Ureter (tissue), 1 donor: ENCODE measurements around the gene SLC2A9. TPM values are rescaled to one million over a fixed set of nuclear protein-coding genes. Genes with fewer than 3 reads are reported as not detected.

Source experiments
- DNase-seq: peaks from one replicate; pipeline ENCODE4 v3.0.0-alpha.2; 2020; ENCODE audit warnings: low spot score
- total RNA-seq: library from RNA; stranded (reverse); gene quantifications from one replicate; pipeline ENCODE4 v1.2.4, GENCODE V29; 2023
- donor health status: DM: yes; HTN: yes; CAD: no.

SLC2A9 gene
- 67.5 TPM for total RNA-seq

DNA sequence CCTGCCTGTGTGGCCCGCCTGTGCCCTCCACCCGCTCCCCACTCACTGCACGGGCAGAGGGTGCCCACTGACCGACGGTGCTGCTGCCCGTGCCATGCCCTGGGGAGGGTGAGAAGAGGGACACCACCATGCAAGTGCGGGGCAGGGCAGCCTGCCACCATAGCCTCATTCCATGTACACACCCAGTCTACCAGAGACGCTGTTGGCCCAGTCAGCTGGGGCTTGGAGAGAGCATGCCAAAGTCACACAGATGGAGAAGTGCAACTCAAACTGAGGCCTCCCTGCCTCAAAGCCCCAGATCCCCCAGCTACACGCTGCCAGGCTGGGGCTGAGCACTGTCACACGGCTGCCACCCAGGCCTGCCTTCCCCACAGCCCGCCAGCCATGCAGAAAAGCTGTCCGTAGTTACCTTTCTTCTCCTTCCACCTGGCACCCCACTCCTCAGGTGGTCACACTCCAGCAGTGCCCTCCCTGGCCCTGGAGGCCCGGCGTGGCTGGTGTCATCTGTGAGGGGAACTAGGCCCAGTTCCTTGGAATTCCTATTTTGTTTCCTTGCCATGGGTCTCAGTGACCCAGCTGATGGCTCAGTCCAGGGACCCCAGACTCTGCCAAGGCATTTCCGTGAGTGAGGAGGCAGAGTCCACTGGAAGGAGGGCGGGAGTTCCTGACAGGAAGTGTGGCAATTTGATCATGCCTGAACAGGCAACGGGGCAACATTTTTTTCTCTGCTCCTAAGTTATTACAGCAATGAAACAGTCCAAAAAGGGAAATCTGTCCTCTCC is at the start of gene SLC2A9:
SLC2A9 (minus strand) TSS at position 627 of the 782 bp plus-strand sequence; CDS start at position 559, 68 bp downstream.
- peak; percentile 70 for DNase-seq

DNA sequence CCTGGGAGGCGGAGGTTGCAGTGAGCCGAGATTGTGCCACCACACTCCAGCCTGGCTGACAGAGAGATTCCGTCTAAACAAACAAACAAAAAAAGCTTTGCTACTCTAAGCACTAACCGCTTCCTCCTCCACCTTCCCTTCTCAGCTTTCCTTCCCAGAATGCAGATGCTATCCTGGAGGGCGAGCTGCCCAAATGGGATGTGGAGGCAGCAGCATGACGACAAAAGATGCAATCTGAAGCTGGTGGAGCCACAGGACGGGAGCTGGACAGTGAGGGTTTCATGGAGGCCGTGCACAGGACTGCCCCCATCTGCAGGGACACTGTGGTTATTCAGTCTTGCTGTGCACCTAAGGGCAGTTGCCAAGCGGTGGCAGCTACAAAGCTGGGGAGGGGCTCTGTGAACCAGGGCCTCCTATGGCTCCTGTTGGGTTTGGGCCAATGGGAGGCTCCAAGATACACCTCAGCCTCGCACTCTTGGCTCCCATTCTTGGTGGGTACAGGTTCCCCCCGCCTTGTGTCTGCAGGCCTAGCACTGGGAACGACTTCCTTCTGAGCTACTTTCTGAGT is 47.9 kb upstream of the SLC2A9 start:
- no peak for DNase-seq

DNA sequence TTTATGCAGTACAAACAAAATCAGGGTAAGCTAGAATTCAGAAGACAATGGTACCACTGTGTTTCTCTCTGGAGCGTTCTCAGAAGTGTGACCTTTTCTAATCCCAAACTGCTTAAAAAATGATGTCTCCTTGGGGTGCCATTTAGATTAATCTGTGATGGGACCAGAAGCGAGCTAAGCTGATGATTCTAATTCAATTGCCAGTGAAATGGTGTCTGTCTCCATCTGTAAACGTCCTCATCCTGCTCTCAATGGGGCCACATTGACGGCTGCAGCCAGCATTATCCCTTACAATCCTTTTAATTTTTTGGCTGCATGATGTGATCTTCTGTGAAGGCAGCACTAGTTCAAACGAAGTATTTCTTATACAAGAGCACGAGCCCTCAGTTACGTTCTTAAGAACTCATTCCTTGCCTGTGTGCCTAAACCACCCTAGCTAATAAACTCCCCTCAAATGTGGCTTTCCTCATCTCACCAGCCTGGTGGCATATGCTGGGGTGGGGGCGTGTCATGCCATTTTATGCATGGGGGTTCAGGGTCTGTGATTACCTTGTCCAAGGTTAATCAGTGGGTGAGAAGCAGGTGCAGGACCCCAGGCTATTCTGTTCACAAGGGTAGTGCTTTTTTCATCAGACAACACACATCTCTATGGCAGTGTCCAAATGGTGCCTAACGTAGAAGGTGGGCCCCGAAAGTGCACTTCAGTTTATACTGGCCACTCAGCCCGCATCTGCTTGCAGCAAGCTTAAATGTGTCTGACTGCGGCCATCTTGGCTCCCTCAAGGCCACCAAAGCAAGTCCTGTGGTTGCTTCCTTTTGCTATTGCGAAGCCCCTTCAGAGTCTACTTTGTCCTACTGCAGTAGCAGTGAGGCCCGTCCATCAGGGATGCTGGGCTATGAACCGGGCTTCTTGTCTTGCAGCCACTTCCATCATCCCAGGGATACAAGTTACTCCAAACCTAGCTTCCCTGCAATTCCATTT is 45.7 kb upstream of the SLC2A9 start:
- peak; percentile 6 for DNase-seq

DNA sequence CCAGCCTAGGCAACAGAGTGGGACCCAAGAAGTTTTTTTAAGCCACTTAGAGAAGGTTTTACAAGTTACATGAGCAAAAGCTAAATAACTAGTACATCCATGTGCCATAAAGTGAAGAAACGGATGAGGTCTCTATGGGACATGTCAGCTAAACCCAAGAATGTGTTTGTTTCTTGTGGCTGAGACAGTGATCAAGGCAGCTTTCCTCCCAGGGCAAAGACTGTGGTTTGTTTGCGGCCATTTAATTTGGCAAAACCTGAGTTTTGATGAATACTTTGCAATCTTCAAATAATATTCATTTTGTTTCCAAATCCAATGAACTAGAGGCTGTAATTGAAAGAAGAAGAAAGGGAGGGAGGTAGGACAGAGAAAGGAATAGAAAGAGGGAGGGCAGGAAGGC is 44.9 kb upstream of the SLC2A9 start:
- DNase-seq, result peak; percentile 24

DNA sequence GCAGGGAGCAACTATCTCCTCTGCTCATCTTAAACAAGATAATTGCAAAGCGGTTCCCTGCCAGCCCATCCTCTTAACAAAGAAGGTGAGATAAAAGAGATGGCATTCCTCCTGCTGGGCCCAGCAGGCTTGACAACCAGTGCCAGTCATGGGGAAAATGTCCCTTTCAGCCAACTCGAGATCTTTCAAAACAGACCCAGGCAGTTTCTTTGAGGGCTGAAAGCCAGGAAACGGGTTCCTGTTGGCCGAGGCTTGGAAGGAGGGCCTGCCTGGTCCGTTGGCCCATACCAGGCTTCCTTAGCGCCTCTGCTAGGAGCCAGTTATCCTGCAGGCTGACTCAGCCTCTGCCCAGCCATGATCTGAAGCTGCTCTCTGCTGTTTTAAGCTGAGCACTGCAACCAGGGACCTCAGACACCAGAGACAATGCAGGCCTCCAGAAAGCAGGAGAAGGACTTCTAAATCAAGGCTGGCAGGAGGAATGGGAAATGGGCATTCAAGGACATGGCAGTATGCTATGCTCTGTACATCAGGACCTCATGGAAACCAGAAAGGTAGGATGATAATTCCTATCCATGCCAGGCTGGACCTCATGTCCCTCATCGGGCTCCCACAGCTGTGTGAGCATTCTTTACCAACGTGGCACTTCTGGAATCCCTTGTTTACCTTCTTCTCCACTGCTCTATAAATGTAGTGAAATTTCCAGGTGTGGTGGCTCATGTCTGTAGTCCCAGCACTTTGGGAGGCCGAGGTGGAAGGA is 42.4 kb upstream of the SLC2A9 start:
- DNase-seq, result peak; percentile 73

DNA sequence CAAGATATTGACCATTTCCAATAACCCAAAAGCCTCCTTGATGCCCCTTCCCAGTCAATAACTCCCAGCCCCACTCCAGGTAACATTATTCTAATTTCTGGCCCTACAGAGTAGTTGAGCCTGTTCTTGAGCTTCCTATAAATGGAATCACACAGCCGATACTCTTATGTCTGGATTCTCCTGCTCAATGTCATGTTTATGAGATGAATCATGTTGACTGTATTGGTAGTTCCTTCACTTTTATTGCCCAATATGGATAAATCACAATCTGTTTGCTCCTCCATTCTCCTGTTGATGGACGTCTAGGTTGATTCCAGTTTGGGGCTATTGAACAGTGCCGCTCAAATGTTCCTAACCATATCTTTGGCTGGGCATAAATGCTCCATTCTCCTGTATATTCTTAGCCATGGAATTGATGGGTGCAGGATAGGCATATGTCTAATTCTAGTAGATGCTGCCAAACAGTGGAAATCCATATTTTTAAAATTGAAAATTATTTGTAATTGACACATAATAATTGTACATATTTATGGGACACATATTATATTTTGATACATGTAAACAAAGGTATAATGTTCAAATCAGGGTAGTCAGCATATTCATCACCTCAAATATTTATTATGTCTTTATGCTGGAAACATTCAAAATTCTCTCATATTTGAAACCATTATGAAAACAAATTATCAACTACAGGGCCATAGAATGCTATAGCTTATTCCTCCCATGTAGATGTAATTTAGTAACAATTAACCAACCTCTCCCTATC is 40.5 kb upstream of the SLC2A9 start:
- no peak for DNase-seq

DNA sequence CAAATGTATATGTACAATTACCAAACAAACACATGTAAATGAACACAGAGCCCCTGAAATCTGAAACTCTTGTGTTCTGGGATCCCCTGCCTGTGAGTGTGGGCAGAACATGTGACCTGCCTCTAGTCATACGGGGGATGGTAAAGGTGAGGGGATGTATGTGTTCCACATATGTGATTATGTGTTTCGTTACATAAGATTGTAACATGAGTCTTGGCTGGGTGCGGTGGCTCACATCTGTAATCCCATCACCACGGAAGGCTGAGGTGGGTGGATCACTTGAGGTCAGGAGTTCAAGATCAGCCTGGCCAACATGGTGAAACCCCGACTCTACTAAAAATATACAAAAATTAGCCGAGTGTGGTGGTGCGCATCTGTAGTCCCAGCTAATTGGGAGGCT is 37.1 kb upstream of the SLC2A9 start:
- DNase-seq, result no peak

DNA sequence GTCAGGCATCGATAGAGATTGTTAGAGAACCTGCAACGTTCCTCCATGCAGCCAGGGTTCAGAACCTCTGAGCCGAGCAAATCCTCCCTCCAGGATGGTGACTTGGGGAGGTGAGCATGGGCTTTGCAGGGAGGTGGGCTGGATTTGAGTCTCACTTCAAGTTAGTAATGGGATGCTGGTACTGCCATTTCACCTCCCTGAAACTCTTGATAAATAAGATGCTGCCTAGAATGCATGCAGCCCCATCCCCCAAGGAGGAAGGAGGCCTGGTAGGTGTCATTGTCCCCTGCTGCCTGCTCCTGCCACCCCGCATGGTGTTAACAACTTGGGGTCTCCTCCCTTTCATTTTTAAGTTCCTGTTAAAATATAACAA is 35.7 kb upstream of the SLC2A9 start:
- DNase-seq, result no peak

DNA sequence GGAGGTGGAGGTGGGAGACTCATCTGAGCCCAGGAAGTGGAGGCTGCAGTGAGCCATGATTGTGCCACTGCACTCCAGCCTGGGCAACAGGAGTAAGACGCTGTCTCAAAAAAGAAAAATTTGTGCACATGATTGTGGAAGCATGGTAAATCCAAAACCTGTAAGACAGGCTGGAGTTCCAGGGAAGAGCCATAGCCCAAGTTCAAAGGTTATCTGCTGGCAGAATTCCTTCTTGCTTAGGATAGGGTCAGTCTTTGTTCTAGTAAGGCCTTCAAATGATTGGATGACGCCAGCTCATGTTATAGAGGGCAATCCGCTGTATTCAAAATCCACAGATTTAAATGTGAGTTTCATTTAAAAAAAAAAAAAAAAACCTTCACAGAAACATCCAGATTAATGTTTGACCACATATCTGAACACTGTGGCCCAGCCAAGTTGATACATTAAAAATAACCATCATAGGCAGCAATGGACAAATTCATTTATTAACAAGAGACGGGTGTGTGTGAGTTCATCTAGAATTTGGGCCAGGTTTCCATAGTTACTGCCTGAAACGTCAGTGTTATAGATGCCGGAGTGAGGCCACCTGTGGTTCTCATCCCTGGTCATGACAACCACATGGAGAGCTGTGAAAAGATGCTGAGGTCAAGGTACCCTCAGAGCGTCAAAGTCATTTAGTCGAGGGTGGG is 35.2 kb upstream of the SLC2A9 start:
- DNase-seq, result no peak

DNA sequence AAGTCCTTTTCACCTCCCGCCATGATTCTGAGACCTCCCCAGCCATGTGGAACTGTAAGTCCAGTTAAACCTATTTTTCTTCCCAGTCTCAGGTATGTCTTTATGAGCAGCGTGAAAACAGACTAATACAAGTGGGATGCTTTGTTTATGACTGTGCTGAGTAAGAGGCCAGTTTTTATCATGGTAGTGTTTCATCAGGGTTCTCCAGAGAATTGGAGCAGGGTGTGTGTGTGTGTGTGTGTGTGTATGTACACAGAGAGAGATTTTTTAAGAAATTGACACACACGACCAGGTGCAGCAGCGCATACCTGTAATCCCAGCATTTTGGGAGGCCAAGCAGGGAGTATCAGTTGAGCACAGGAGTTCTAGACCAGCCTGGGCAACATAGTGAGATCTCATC is 34.6 kb upstream of the SLC2A9 start:
- peak; percentile 2 for DNase-seq

DNA sequence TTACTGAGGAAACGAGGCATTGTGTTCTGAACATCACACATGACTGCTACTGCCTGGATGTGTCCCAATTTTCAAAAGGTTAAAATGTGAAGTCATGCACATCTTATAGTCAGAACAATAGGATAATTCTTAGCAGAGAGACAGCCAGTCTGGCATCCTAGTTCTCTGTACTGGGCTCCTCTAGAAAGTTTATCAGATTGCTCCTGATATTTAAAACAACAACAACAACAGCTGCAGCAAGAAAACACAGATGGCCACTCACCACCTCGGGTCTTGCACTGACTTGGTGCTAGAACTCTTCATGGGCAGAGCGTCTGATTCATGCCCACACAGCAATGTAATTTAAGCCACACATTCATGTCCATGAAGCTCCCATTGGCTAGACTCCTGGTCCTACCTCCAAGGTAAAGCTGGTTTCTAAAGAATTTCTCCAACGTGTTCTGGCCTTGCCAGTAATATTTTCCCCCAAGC is 33.3 kb upstream of the SLC2A9 start:
- no peak for DNase-seq

DNA sequence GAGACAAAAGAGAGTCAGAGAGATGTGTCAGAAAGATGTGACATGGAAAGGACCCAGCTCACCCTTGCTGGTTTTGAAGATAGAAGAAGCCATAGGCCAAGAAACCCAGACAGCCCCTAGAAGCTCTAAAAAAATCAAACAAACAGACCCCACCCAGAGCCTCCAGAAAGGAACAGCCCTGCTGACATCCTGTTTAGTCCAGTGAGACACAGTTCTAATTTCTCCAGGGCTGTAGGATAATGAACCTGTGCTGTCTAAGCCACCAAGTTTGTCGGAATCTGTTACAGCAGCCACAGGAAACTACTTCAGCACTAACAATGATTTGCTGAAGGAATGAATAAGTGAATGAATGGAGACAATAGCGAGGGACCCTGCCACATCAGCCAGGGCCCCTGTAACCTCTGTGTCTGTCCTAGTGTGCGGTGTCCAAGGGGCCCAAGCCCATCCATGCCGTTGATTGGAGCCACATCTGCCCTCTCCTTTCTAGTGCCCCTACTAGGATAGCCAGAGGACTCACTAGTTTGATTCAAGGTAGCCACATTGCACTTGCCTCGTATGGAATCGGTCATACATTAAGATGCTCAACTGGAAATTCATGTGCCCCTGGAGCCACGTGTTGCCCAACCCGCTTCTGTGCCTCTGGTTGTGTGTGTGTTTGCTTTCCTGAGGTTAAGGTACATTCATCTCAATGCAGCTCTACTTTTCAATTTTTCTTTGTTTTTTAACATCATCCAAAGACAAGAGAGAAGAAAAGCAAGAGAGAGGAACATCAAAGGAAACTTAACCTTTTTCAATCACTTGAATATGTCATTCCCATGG is 32.5 kb upstream of the SLC2A9 start:
- DNase-seq, result no peak

DNA sequence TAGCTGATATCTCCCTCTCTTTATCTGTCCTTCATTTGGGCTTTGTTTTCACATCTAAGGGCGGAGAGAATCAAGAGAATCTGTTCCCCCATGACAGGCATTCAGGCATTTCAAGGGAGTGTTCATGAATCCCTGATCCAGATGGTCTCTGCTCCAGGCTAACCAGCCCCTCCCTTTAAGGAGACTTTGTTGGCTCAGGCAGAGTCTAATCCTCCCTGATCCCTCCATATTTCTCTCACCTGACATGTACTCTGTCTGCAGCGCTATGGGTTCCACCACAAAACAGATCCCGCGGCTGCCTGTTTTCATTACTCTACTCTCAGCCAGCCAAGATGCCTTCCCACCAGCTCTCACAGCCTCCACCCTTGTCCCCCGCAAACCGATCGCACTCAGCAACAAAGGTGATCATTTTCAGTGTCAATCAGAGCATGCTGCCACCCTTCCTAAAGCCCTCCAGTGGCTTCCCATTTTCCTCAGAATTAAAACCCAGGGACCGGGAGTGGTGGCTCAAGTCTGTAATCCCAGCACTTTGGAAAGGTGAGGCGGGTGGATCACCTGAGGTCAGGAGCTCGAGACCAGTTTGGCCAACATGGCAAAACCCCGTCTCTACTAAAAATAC is 30.3 kb upstream of the SLC2A9 start:
- DNase-seq, result no peak

DNA sequence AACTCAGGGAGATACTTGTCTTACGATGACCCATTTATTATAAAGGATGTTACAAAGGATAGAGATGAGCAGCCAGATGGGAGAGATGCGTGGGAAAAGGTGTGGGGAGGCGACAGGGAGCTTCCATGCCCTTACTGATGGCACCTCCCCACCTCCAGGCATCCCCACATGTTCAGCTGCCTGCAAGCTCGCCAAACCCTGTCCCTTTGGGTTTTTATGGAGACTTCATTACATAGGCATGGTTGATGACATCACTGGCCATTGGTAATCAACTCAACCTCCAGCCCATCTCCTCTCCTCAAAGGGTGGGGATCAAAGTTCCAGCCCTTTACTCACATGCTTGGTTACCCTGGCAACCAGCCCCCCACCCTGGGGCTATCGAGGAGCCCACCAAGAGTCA is 29.4 kb upstream of the SLC2A9 start:
- no peak for DNase-seq

DNA sequence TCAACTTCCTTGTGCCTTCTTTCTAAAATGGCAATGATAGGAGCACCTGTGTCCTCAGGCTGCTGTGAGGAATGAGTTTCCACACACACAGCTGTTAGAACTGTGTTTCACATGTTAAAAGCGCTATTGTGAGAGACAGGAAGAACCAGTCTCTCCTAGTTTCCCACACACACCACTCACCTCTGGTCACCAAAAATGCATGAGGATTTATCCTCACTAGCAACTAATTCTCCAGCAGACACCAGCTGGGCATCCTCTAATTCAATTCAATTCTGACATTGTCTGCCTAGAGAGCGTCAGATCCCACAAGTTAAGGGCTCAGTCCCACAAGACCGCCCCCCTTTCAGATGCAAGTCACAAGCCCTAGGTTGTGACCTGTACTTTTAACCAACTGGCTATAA is 29.0 kb upstream of the SLC2A9 start:
- no peak for DNase-seq

DNA sequence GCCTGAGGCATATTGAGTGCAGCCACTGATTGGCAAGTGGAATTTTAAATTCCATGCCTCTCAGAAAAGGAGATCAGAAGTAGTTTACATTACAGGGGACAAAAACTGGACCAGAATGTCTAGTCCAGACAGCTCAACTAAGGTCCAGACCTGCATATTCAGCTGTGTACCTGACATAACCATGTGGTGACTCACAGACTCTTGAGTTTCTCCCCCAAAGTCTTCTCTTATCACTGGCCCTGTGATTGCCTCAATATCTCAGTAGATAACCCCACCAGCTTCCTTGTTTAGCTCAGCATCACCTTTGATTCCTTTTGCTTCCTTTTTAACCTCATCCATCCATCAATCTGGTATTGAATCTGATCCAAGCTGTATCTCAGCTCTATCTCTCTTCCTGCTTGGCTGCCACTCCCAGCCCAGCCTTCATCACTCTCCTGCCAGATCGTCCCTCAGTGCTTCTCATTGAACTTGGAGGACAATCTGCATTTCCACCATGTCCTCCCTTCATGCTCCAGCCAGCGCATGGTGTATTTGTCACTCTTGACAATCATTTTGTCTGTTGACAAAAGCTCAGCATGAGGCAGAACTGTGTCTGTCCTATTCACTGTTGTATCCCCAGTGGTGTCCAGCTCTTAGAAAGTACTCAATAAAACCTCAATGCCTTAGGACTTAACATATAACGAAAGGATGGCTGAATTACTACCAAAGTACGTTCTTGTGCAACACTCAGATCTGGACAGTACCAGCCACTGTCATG is 27.8 kb upstream of the SLC2A9 start:
- DNase-seq, result no peak

DNA sequence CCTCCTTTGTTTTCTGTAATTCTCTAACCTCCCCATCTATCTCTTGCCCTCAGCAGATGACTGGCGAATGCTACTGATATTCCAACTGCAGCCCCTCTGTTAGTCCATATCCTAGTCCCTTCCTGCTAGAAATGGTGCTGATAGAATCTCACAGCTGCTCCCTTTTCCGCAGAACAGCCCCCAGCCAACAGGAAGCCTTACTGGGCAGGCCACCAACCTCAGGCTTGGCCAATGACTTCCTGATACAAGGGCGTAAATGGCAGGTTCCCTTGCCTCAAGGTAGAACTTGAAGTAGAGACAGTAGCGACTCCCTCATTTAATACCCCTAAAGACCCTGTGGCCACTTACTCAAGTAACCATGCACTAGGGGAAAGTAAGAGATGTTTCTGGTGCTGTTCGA is 26.7 kb upstream of the SLC2A9 start:
- no peak for DNase-seq

DNA sequence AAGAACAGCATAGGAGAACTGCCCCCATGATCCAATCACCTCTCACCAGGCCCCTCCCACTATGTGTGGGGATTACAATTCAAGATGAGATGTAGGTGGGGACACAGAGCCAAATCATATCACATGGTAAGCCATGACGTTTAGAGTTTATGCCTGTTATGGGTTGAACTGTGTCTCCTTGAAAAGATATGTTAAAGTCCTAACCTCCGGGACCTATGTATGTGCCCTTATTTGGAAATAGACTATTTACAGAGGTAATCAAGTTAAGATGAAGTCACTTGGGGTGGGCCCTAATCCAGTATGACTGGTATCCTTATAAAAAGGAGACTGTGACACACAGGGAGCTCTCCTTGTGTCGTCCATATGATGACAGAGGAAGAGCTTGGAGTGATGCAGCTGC is 25.2 kb upstream of the SLC2A9 start:
- no peak for DNase-seq
